Endothelial cell of umbilical vein (primary cell): Measurements from ENCODE around the gene LPP.

Experiments used
- CTCF ChIP-seq, 2 donors: IDR thresholded peaks; 1 replicate in 1 of 2; 2 replicates in 1 of 2; pipeline ENCODE4 v1.5.1; 2011; ENCODE audit warnings: low read length in 2 of 2, mild to moderate bottlenecking in 2 of 2, moderate library complexity in 2 of 2, control low read depth in 1 of 2, inconsistent platforms in 1 of 2, low read depth in 1 of 2; ENCODE audit not compliant: insufficient read depth in 1 of 2; ENCODE audit errors: extremely low read depth in 1 of 2
- EZH2 ChIP-seq: IDR thresholded peaks from 2 replicates; pipeline ENCODE4 v1.6.1; 2012; ENCODE audit warnings: borderline replicate concordance, low read depth, mild to moderate bottlenecking, moderate library complexity, low read length, inconsistent platforms; ENCODE audit not compliant: severe bottlenecking
- MAX ChIP-seq: IDR thresholded peaks from 2 replicates; pipeline ENCODE4 v1.6.1; 2011; ENCODE audit not compliant: insufficient read depth, insufficient read length
- POLR2AphosphoS5 ChIP-seq: IDR thresholded peaks from 2 replicates; pipeline ENCODE4 v1.6.1; 2012; ENCODE audit warnings: low read depth, mild to moderate bottlenecking, control low read depth, low read length, moderate library complexity; ENCODE audit not compliant: insufficient read depth

- TF ChIP-seq CTCF (IDR thresholded peaks at IDR 0.05; ENCODE audit: extremely low read depth in 1 of 2, insufficient read depth in 1 of 2, low read depth in 1 of 2, low read length in 2 of 2), result no peak
- TF ChIP-seq EZH2, result no peak
- no peak for TF ChIP-seq POLR2AphosphoS5
- no peak for TF ChIP-seq MAX
Observed at GRCh38 chr3:188215129-188215528, 61.2 kb downstream of the LPP start.
